Retinal pigment epithelial cell (primary cell): ENCODE results near the gene NOS1AP.

Experiments used
- DNase-seq: peaks from one replicate; pipeline ENCODE4 v3.0.0-alpha.2; 2010; ENCODE audit warnings: low read depth
- H3K4me3 ChIP-seq: 2 replicates; pipeline ENCODE4 v1.5.1; 2011; ENCODE audit warnings: mild to moderate bottlenecking, low read length, control low read depth, moderate library complexity
- CTCF ChIP-seq: conservative IDR thresholded peaks from 2 replicates; pipeline ENCODE4 v1.5.1; 2011; ENCODE audit warnings: low read depth, low read length, control low read depth, inconsistent platforms

The NOS1AP gene

GRCh38 chr1:162360237-162360873 is 290.9 kb downstream of the NOS1AP start:
- no peak for TF ChIP-seq CTCF
- H3K4me3 ChIP-seq: no peak overlapping the region
- DNase-seq: no peak

GRCh38 chr1:162360874-162361260 is 291.4 kb downstream of the NOS1AP start:
- TF ChIP-seq CTCF: no peak
- no peak overlapping the region for H3K4me3 ChIP-seq
- DNase-seq: no peak

- no peak for DNase-seq
- no peak for TF ChIP-seq CTCF
- H3K4me3 ChIP-seq: no peak overlapping the region
Observed at GRCh38 chr1:162361349-162361748, 291.9 kb downstream of the NOS1AP start.

- TF ChIP-seq CTCF: no peak
- no peak overlapping the region for H3K4me3 ChIP-seq
- DNase-seq: no peak
Observed at GRCh38 chr1:162363823-162364222, 294.3 kb downstream of the NOS1AP start.

GRCh38 chr1:162364498-162364897 is 295.0 kb downstream of the NOS1AP start:
- H3K4me3 ChIP-seq: no peak overlapping the region
- no peak for DNase-seq
- TF ChIP-seq CTCF: no peak

GRCh38 chr1:162365284-162366020 is 296.0 kb downstream of the NOS1AP start:
- H3K4me3 ChIP-seq: no peak overlapping the region
- DNase-seq: no peak
- no peak for TF ChIP-seq CTCF

- no peak for TF ChIP-seq CTCF
- H3K4me3 ChIP-seq: no peak overlapping the region
- no peak for DNase-seq
Observed at GRCh38 chr1:162366149-162366548, 296.7 kb downstream of the NOS1AP start.
